CD8-positive, alpha-beta memory T cell (primary cell): Measurements from ENCODE around the gene NELL2. TPM values are rescaled to one million over a fixed set of nuclear protein-coding genes. Genes with fewer than 3 reads are reported as not detected.
A peak's percentile ranks its signal among the peaks of the same experiment; 100 is the strongest.

Experiments used
- CTCF ChIA-PET: fragments of 350-600 bp; sonication (Branson Sonifier 250); formaldehyde crosslinking; loops from one replicate; lab custom pipeline; 2021; ENCODE audit warnings: antibody characterized with exemption; lab: Charles Lee
- POLR2A ChIA-PET: fragments of 350-600 bp; sonication (Branson Sonifier 250); formaldehyde crosslinking; loops from one replicate; lab custom pipeline; 2021; ENCODE audit warnings: antibody characterized with exemption; lab: Charles Lee
- DNase-seq, 5 donors: peaks; one replicate each; pipeline versions ENCODE4 v3.0.0 to v3.0.0-alpha.2; 2020 to 2022; ENCODE audit warnings: mixed read lengths in 1 of 5
- H3K27ac ChIP-seq: one replicate; pipeline ENCODE4 v1.7.0; 2013; ENCODE audit warnings: low read depth, mild to moderate bottlenecking, low read length, moderate library complexity
- H3K27me3 ChIP-seq: 2 replicates; pipeline ENCODE4 v1.7.0; 2013; ENCODE audit warnings: low read length, mild to moderate bottlenecking; ENCODE audit not compliant: insufficient read depth, poor library complexity, severe bottlenecking
- H3K36me3 ChIP-seq: 2 replicates; pipeline ENCODE4 v1.7.0; 2013; ENCODE audit warnings: mild to moderate bottlenecking, low read length, moderate library complexity; ENCODE audit not compliant: insufficient read depth
- H3K4me1 ChIP-seq: 2 replicates; pipeline ENCODE4 v1.7.0; 2013; ENCODE audit warnings: mild to moderate bottlenecking, low read length, moderate library complexity; ENCODE audit not compliant: insufficient read depth
- H3K4me3 ChIP-seq: 2 replicates; pipeline ENCODE4 v1.7.0; 2013; ENCODE audit warnings: mild to moderate bottlenecking, low read length
- H3K9me3 ChIP-seq: 2 replicates; pipeline ENCODE4 v1.7.0; 2013; ENCODE audit warnings: mild to moderate bottlenecking, low read length
- H3K27ac Mint-ChIP-seq, 8 donors: one replicate each; pipeline ENCODE4 v1.8.0; 2020 to 2021; ENCODE audit warnings: mixed read lengths in 8 of 8, mild to moderate bottlenecking in 6 of 8, inconsistent platforms in 3 of 8, moderate library complexity in 3 of 8
- H3K27me3 Mint-ChIP-seq, 2 donors: one replicate each; pipeline ENCODE4 v1.8.0; 2020 to 2021; ENCODE audit warnings: mixed read lengths in 2 of 2, mild to moderate bottlenecking in 1 of 2, moderate library complexity in 1 of 2
- H3K36me3 Mint-ChIP-seq, 3 donors: one replicate each; pipeline ENCODE4 v1.8.0; 2020 to 2021; ENCODE audit warnings: mixed read lengths in 3 of 3, inconsistent platforms in 1 of 3, mild to moderate bottlenecking in 1 of 3
- H3K4me1 Mint-ChIP-seq, 3 donors: one replicate each; pipeline ENCODE4 v1.8.0; 2020 to 2021; ENCODE audit warnings: mixed read lengths in 3 of 3, inconsistent platforms in 1 of 3, mild to moderate bottlenecking in 1 of 3
- H3K4me3 Mint-ChIP-seq, 7 donors: one replicate each; pipeline ENCODE4 v1.8.0; 2020 to 2021; ENCODE audit warnings: mixed read lengths in 7 of 7, mild to moderate bottlenecking in 6 of 7, moderate library complexity in 4 of 7, inconsistent platforms in 2 of 7
- H3K9me3 Mint-ChIP-seq, 5 donors: one replicate each; pipeline ENCODE4 v1.8.0; 2020 to 2022; ENCODE audit warnings: mixed read lengths in 5 of 5, mild to moderate bottlenecking in 3 of 5, moderate library complexity in 2 of 5, inconsistent platforms in 1 of 5
- polyA plus RNA-seq: library from polyadenylated mRNA; unstranded; fragments of 300-500 nt; fragmentation: Illumina TruSeq; gene quantifications from one replicate; pipeline ENCODE4 v1.2.3, GENCODE V29; 2021
- total RNA-seq, 2 experiments: library from RNA; stranded (reverse); gene quantifications; one replicate each; pipeline ENCODE4 v1.2.3, GENCODE V29; 2021

NELL2 gene
- total and polyA plus RNA-seq, 3 experiments from 2014 or later = 60.2 to 203 (median 67.0) TPM

DNA sequence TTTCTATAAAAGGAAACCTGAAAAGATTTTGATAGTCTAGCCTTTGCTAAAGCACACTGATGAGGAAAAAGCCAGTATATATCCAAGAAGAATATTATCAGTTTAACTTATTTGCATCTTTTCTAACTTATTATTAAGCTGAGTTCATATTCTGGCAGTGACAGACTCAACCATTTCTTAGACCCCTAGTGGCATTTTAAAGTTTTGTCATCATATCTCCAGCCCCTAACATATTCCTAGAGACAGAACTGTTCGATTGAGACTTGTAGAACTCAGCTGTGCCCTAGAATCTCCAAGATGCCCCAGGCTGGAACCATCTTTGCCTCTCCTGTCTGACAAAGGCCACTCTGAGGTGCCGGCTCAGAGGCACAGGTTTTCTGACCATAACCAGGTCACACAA lies 365.6 kb downstream of the NELL2 start:
- H3K9me3 ChIP-seq = no peaks in the 10 kb centered on the region
- POLR2A ChIA-PET = no interaction called here
- H3K27me3 ChIP-seq = no peaks in the 10 kb centered on the region
- Mint-ChIP-seq H3K4me3 (no peak overlapping the region), H3K27me3 (no peaks in the 10 kb centered on the region), H3K36me3 (peaks cover 10 to 54% (median 10%) of the 10 kb centered on the region in 3 donors), H3K4me1 (no peaks in the 10 kb centered on the region), H3K9me3 (no peaks in the 10 kb centered on the region), H3K27ac (no peak overlapping the region)
- no peak overlapping the region for H3K27ac ChIP-seq
- no peak for DNase-seq
- H3K36me3 ChIP-seq = peaks cover 10% of the 10 kb centered on the region
- no peak overlapping the region for H3K4me3 ChIP-seq
- CTCF ChIA-PET = no interaction called here
- no peaks in the 10 kb centered on the region for H3K4me1 ChIP-seq

DNA sequence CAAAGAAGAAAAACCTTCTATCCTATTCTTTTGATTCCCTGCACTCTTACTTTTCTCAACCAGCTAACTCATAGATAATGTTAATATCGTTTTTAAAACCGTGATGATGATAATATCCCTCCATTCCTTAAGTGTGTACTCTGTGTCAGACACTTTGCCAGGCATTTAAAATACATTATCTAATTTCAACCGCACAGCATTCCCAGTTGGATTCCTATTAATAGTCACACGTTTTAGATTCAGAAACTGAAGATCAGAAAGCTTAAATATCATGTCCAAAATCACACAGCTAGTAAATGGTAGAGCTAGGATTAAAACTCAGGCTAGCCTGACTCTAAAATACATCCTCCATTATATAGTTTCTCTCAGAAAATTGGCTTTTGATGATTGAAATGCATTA lies 366.0 kb downstream of the NELL2 start:
- no peaks in the 10 kb centered on the region for H3K27me3 Mint-ChIP-seq
- H3K4me3 Mint-ChIP-seq = no peak overlapping the region
- POLR2A ChIA-PET = no interaction called here
- no peak for DNase-seq
- H3K9me3 Mint-ChIP-seq = no peaks in the 10 kb centered on the region
- CTCF ChIA-PET = no interaction called here
- no peaks in the 10 kb centered on the region for H3K4me1 ChIP-seq
- H3K36me3 Mint-ChIP-seq = peaks cover 10 to 52% (median 10%) of the 10 kb centered on the region in 3 donors
- no peak overlapping the region for H3K27ac Mint-ChIP-seq
- no peak overlapping the region for H3K4me3 ChIP-seq
- no peak overlapping the region for H3K27ac ChIP-seq
- H3K4me1 Mint-ChIP-seq = no peaks in the 10 kb centered on the region
- H3K36me3 ChIP-seq = peaks cover 10% of the 10 kb centered on the region
- H3K27me3 ChIP-seq = no peaks in the 10 kb centered on the region
- no peaks in the 10 kb centered on the region for H3K9me3 ChIP-seq

DNA sequence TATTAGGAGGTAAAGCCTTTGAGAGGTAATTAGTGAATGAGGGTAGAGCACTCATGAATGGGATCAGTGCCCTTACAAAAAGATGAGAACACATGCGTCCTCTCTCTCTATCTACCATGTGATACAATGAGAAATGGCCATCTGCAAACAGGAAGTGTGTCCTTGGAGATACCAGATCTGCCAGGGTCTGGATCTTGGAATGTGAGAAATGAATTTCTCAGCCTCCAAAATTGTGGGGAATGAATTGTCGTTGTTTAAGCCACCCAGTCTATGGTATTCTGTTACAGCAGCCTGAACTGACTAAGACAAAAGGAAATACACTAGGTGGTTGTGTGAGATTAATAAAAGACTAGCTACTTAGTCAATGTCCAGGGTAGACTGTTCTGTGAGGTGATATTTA lies 366.6 kb downstream of the NELL2 start:
- Histone ChIP-seq H3K4me3 (no peak overlapping the region), H3K4me1 (no peaks in the 10 kb centered on the region), H3K27ac (no peak overlapping the region), H3K36me3 (peaks cover 10% of the 10 kb centered on the region), H3K9me3 (no peaks in the 10 kb centered on the region), H3K27me3 (no peaks in the 10 kb centered on the region)
- POLR2A ChIA-PET = no interaction called here
- no peak overlapping the region for H3K4me3 Mint-ChIP-seq
- no peaks in the 10 kb centered on the region for H3K9me3 Mint-ChIP-seq
- no peaks in the 10 kb centered on the region for H3K27me3 Mint-ChIP-seq
- no peak for DNase-seq
- H3K4me1 Mint-ChIP-seq = no peaks in the 10 kb centered on the region
- no peak overlapping the region for H3K27ac Mint-ChIP-seq
- H3K36me3 Mint-ChIP-seq = peaks cover 10 to 51% (median 10%) of the 10 kb centered on the region in 3 donors
- CTCF ChIA-PET = no interaction called here

DNA sequence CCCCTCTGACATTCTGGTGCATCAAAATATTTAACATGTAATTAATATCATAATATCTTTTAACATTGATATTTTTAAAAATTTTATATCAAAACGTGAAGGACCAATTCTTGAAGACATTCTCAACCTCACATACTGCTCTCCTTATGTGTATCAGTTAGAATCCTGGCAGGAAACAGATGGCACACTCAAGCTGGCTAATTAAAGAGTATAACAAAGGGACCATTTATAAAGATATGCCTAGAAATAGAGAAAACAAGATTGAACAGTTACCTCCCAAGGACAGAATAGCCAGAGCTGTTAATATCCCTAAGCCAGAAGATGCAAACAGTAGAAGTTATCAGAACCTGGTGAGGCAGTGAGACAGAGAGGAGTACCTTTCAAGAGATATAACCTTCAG lies 368.7 kb downstream of the NELL2 start:
- POLR2A ChIA-PET = no interaction called here
- Mint-ChIP-seq H3K36me3 (peaks cover 4 to 41% (median 5%) of the 10 kb centered on the region in 3 donors), H3K27ac (no peak overlapping the region), H3K27me3 (no peaks in the 10 kb centered on the region), H3K9me3 (no peaks in the 10 kb centered on the region), H3K4me1 (no peaks in the 10 kb centered on the region), H3K4me3 (no peak overlapping the region)
- peaks cover 10% of the 10 kb centered on the region for H3K36me3 ChIP-seq
- H3K9me3 ChIP-seq = no peaks in the 10 kb centered on the region
- CTCF ChIA-PET = no interaction called here
- H3K27ac ChIP-seq = no peak overlapping the region
- H3K27me3 ChIP-seq = no peaks in the 10 kb centered on the region
- no peak overlapping the region for H3K4me3 ChIP-seq
- DNase-seq = no peak
- H3K4me1 ChIP-seq = no peaks in the 10 kb centered on the region

DNA sequence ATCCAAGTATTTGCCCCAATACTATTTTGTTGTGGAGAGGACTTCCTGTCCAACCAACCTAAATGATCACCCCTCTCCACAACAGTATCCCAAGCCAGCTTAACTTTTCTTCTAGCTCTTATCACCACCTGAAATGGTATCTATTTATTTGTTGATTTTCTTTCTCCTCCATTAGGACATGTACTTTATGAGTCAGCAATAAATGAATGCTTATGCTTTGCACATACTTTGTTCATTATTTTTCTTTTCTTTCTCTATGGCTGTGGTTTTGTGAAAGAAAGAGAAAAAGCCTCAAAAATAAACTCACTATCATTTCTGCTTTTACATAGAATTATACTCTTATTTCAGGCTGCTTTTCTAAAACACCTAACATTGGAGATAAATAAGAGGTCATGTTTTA lies 371.3 kb downstream of the NELL2 start:
- Mint-ChIP-seq H3K27ac (peak overlapping the region in 1 of 8 donors; percentile 59), H3K4me1 (no peaks in the 10 kb centered on the region), H3K27me3 (peaks cover 0 to 2% of the 10 kb centered on the region in 2 donors), H3K4me3 (no peak overlapping the region), H3K9me3 (no peaks in the 10 kb centered on the region), H3K36me3 (peaks cover 0 to 23% (median 4%) of the 10 kb centered on the region in 3 donors)
- no peaks in the 10 kb centered on the region for H3K4me1 ChIP-seq
- no peak for DNase-seq
- H3K4me3 ChIP-seq = no peak overlapping the region
- ChIA-PET POLR2A (no interaction called here), CTCF (no interaction called here)
- no peaks in the 10 kb centered on the region for H3K27me3 ChIP-seq
- no peak overlapping the region for H3K27ac ChIP-seq
- H3K9me3 ChIP-seq = no peaks in the 10 kb centered on the region
- H3K36me3 ChIP-seq = no peaks in the 10 kb centered on the region

DNA sequence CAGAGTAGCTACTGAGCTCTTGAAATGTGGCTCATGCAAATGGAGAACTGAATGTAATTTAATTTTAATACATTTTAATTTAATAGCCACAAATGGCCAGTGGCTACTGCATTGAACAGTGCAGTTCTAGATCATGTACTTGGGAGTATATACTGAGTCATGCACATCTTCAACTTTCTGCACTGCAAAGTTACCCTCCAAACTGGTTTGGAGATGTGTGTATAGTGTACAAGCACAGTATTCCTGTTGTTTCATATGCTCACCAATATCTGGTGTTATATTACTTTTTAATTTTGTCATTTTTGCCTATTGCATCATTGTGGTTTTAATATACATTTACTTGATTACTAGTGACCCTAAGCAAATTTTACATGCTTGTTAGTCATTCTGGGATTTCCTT lies 372.8 kb downstream of the NELL2 start:
- H3K4me3 ChIP-seq = no peak overlapping the region
- H3K27me3 ChIP-seq = no peaks in the 10 kb centered on the region
- H3K9me3 ChIP-seq = no peaks in the 10 kb centered on the region
- H3K4me1 ChIP-seq = no peaks in the 10 kb centered on the region
- Mint-ChIP-seq H3K36me3 (peaks cover 0 to 10% (median 4%) of the 10 kb centered on the region in 3 donors), H3K4me1 (no peaks in the 10 kb centered on the region), H3K27me3 (peaks cover 0 to 2% of the 10 kb centered on the region in 2 donors), H3K27ac (no peak overlapping the region), H3K9me3 (no peaks in the 10 kb centered on the region), H3K4me3 (no peak overlapping the region)
- ChIA-PET CTCF (no interaction called here), POLR2A (no interaction called here)
- H3K27ac ChIP-seq = no peak overlapping the region
- H3K36me3 ChIP-seq = no peaks in the 10 kb centered on the region
- DNase-seq = no peak

DNA sequence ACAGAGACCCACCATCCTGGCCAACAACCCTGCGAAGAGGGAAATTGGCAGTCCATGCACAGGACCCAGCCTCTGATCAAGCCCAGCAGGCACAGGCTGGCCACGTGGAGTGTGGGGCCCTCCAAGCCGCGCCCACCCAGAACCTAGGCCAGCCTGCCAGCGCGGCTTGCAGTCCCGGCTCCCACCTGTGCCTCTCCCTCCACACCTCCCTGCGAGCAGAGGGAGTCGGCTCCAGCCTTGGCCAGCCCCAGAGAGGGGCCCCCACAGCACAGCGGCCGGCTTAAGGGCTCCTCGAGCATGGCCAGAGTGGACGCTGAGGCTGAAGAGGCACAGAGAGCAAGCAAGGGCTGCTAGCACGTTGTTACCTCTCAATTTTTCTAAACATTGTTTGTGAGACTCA lies 373.4 kb downstream of the NELL2 start:
- CTCF ChIA-PET = interaction anchor here (0.7 kb wide), 1 partner anchor 374 kb away, joined by 3 read pairs; the partner anchor contains the start of gene NELL2
- POLR2A ChIA-PET = no interaction called here
- Histone ChIP-seq H3K4me3 (no peak overlapping the region), H3K36me3 (no peaks in the 10 kb centered on the region), H3K27ac (no peak overlapping the region), H3K9me3 (no peaks in the 10 kb centered on the region), H3K4me1 (no peaks in the 10 kb centered on the region), H3K27me3 (no peaks in the 10 kb centered on the region)
- Mint-ChIP-seq H3K9me3 (no peaks in the 10 kb centered on the region), H3K4me3 (no peak overlapping the region), H3K4me1 (no peaks in the 10 kb centered on the region), H3K36me3 (peaks cover 0 to 6% (median 1%) of the 10 kb centered on the region in 3 donors), H3K27ac (no peak overlapping the region), H3K27me3 (peaks cover 0 to 2% of the 10 kb centered on the region in 2 donors)
- DNase-seq = no peak

DNA sequence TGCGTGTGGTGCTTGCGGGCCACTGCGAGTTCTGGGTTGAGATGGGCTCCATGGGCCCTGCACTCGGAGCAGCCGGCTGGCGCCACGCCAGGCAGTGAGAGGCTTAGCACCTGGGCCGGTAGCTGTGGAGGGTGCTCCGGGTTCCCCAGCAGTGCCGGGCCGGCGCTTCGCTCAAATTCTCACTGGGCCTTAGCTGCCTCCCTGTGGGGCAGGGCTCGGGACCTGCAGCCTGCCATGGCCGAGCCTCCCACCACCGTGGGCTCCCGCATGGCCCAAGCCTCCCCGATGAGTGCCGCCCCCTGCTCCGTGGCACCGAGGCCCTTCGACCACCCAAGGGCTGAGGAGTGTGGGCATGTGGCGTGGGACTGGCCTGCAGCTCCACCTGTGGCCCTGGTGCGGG lies 375.7 kb downstream of the NELL2 start:
- H3K4me3 ChIP-seq = no peak overlapping the region
- DNase-seq = peak in 1 of 5 donors; percentile 46
- no peak overlapping the region for H3K27ac ChIP-seq
- no peaks in the 10 kb centered on the region for H3K4me1 ChIP-seq
- H3K27ac Mint-ChIP-seq = no peak overlapping the region
- H3K4me1 Mint-ChIP-seq = no peaks in the 10 kb centered on the region
- H3K27me3 ChIP-seq = no peaks in the 10 kb centered on the region
- H3K36me3 Mint-ChIP-seq = no peaks in the 10 kb centered on the region
- H3K9me3 Mint-ChIP-seq = peaks cover 0 to 1% (median 0%) of the 10 kb centered on the region in 5 donors
- H3K4me3 Mint-ChIP-seq = no peak overlapping the region
- POLR2A ChIA-PET = no interaction called here
- no peaks in the 10 kb centered on the region for H3K36me3 ChIP-seq
- peaks cover 2 to 5% of the 10 kb centered on the region in 2 donors for H3K27me3 Mint-ChIP-seq
- no peaks in the 10 kb centered on the region for H3K9me3 ChIP-seq
- CTCF ChIA-PET = no interaction called here

DNA sequence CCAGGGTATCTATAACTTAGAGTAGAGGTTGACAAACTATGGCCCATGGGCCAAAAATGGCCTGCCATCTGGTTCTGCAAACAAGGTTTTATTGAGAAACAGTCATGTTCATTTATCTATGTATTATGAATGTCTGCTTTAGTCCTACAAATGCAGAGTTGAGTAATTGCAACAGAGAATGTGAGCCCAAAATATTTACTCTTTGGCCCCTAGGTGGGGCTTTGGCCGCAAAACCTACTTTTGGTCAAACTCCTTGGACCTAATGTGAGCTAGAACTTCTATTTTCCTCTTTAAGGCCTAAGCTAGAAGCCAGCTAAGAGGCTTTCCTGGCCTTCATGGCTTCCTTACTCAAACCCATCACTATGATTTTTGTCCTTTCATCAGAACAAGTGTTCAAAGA lies 379.1 kb downstream of the NELL2 start:
- peaks cover 0 to 2% (median 0%) of the 10 kb centered on the region in 5 donors for H3K9me3 Mint-ChIP-seq
- H3K4me1 Mint-ChIP-seq = no peaks in the 10 kb centered on the region
- Histone ChIP-seq H3K4me3 (no peak overlapping the region), H3K4me1 (no peaks in the 10 kb centered on the region), H3K9me3 (no peaks in the 10 kb centered on the region), H3K27me3 (no peaks in the 10 kb centered on the region), H3K27ac (no peak overlapping the region), H3K36me3 (no peaks in the 10 kb centered on the region)
- no peak overlapping the region for H3K4me3 Mint-ChIP-seq
- no peaks in the 10 kb centered on the region for H3K36me3 Mint-ChIP-seq
- DNase-seq = no peak
- H3K27ac Mint-ChIP-seq = no peak overlapping the region
- POLR2A ChIA-PET = no interaction called here
- H3K27me3 Mint-ChIP-seq = peaks cover 9 to 19% of the 10 kb centered on the region in 2 donors
- CTCF ChIA-PET = no interaction called here
